HepG2 (cell line): ENCODE results near the gene DCK. TPM values are rescaled to one million over a fixed set of nuclear protein-coding genes. Genes with fewer than 3 reads are reported as not detected.

Experiments used
- CHD4 ChIP-seq: fragments of 200-600 bp; sonication (generic); IDR thresholded peaks from 2 replicates; pipeline ENCODE4 v1.7.0; 2017; ENCODE audit warnings: mild to moderate bottlenecking, low read length, borderline replicate concordance
- FOXJ3 ChIP-seq: sonication (generic); formaldehyde crosslinking; IDR thresholded peaks from 2 replicates; pipeline ENCODE4 v1.4.0; 2020; ENCODE audit warnings: missing genetic modification reagents, mild to moderate bottlenecking, borderline replicate concordance
- HES4 ChIP-seq: sonication (generic); formaldehyde crosslinking; IDR thresholded peaks from 2 replicates; pipeline ENCODE4 v1.9.0; 2021; ENCODE audit warnings: mild to moderate bottlenecking, missing genetic modification reagents, borderline replicate concordance
- HHEX ChIP-seq: IDR thresholded peaks from 2 replicates; pipeline ENCODE4 v1.6.1; 2016; ENCODE audit warnings: control low read depth
- HNF1A ChIP-seq, 2 experiments: sonication (generic) in 1 of 2; formaldehyde crosslinking in 1 of 2; IDR thresholded peaks; 2 replicates each; pipeline versions ENCODE4 v1.4.0 to v1.6.1; 2016 to 2020; ENCODE audit warnings: borderline replicate concordance in 1 of 2, low read depth in 1 of 2, mild to moderate bottlenecking in 1 of 2, missing genetic modification reagents in 1 of 2
- NR2F2 ChIP-seq: IDR thresholded peaks from 2 replicates; pipeline ENCODE4 v1.6.1; 2012; ENCODE audit warnings: low read depth, inconsistent platforms, borderline replicate concordance
- RARA ChIP-seq: IDR thresholded peaks from 2 replicates; pipeline ENCODE4 v1.6.1; 2016; ENCODE audit warnings: missing genetic modification reagents, missing compliant biosample characterization
- SAP130 ChIP-seq: IDR thresholded peaks from 2 replicates; pipeline ENCODE4 v1.6.1; 2016; ENCODE audit warnings: low read depth
- SOX6 ChIP-seq, 2 experiments: fragments of 450-650 bp in 1 of 2; sonication (generic) in 1 of 2; formaldehyde crosslinking in 1 of 2; IDR thresholded peaks; 2 replicates each; pipeline versions ENCODE4 v1.4.0 to v1.6.1; 2017 to 2020; ENCODE audit warnings: antibody characterized with exemption in 1 of 2, mild to moderate bottlenecking in 1 of 2, missing genetic modification reagents in 1 of 2
- TFAP4 ChIP-seq: sonication (generic); IDR thresholded peaks from 2 replicates; pipeline ENCODE4 v1.6.1; 2016; ENCODE audit warnings: low read depth, borderline replicate concordance
- TMF1 ChIP-seq: sonication (generic); formaldehyde crosslinking; IDR thresholded peaks from 2 replicates; pipeline ENCODE4 v1.8.1; 2022; ENCODE audit warnings: low read depth, missing genetic modification reagents
- ZNF382 ChIP-seq: sonication (generic); formaldehyde crosslinking; IDR thresholded peaks from 2 replicates; pipeline ENCODE4 v1.5.0; 2020; ENCODE audit warnings: missing genetic modification reagents, mild to moderate bottlenecking, borderline replicate concordance
- ZNF503 ChIP-seq: sonication (generic); formaldehyde crosslinking; IDR thresholded peaks from 2 replicates; pipeline ENCODE4 v1.4.0; 2020; ENCODE audit warnings: missing genetic modification reagents
- ZNF703 ChIP-seq: sonication (generic); formaldehyde crosslinking; IDR thresholded peaks from 2 replicates; pipeline ENCODE4 v1.5.1; 2020; ENCODE audit warnings: missing genetic modification reagents, mild to moderate bottlenecking, moderate library complexity, borderline replicate concordance
- ZSCAN5A ChIP-seq: sonication (generic); formaldehyde crosslinking; IDR thresholded peaks from 2 replicates; pipeline ENCODE4 v1.8.0; 2022; ENCODE audit warnings: mild to moderate bottlenecking, missing genetic modification reagents, borderline replicate concordance
- polyA plus RNA-seq, 8 experiments: library from polyadenylated mRNA; depleted of rRNA in 3 of 8; stranded (reverse) in 7 of 8; unstranded in 1 of 8; fragments of >200 nt; fragmentation: Illumina TruSeq in 4 of 8; extraction: Trizol in 4 of 8; gene quantifications; 2 replicates each; pipeline versions ENCODE4 v1.2.1 to v1.2.3, GENCODE V29; 2011 to 2016; ENCODE audit warnings: low read depth in 4 of 8, missing spikeins in 1 of 8, mixed read lengths in 1 of 8; ENCODE audit not compliant: insufficient read depth in 1 of 8
- total RNA-seq, 5 experiments: library from RNA; depleted of rRNA; stranded (reverse); fragments of >200 nt; fragmentation: Illumina TruSeq; extraction: Trizol; gene quantifications; 2 replicates each; pipeline ENCODE4 v1.2.3, GENCODE V29; 2016; ENCODE audit warnings: low read depth in 1 of 5

DCK gene
- total and polyA plus RNA-seq, 2 of the 13 experiments (the other 11 are each of a cell fraction or from before 2014, with no cell fraction given), result 5.7 to 21.8 TPM

GRCh38 chr4:71066737-71067716 lies 73.6 kb downstream of the DCK start (continued):
- TF ChIP-seq ZSCAN5A (CRISPR knock-in tag), result no peak
- no peak for TF ChIP-seq SOX6 (IDR thresholded peaks at IDR 0.05)
- TF ChIP-seq SOX6 (CRISPR knock-in tag; IDR thresholded peaks at IDR 0.05), result peak; percentile 47; the same call in 1 of the 2 replicates
- no peak for TF ChIP-seq CHD4
- peak; percentile 72 for TF ChIP-seq HNF1A (IDR thresholded peaks at IDR 0.05; ENCODE audit: low read depth)
- TF ChIP-seq HNF1A (CRISPR knock-in tag; IDR thresholded peaks at IDR 0.05; ENCODE audit: borderline replicate concordance), result peak; percentile 59; the same call in 1 of the 2 replicates
- TF ChIP-seq ZNF503, result peak; percentile 90
- no peak for TF ChIP-seq TMF1 (CRISPR knock-in tag)
- peak; percentile 94 for TF ChIP-seq HHEX (CRISPR knock-in tag)
- TF ChIP-seq SAP130, result peak; percentile 51
- no peak for TF ChIP-seq ZNF382 (CRISPR knock-in tag)
- TF ChIP-seq HES4 (CRISPR knock-in tag), result no peak
- TF ChIP-seq FOXJ3 (CRISPR knock-in tag), result peak; percentile 83; the same call in 1 of the 2 replicates
- peak; percentile 77 for TF ChIP-seq NR2F2
- peak; percentile 44; the same call in 1 of the 2 replicates for TF ChIP-seq RARA (CRISPR knock-in tag)
- 0 out of 2 replicates have a peak, but pooled peaks have one; percentile 31 for TF ChIP-seq ZNF703
- peak; percentile 13; the same call in 1 of the 2 replicates for TF ChIP-seq TFAP4
